HG02981 (cell line): ENCODE data around the gene MGLL.

Experiments
- ATAC-seq: cut with Tn5 transposase; IDR thresholded peaks from one replicate; pipeline ENCODE4 v1.9.1; 2021; ENCODE audit warnings: mild to moderate bottlenecking, moderate library complexity; ENCODE audit not compliant: unreplicated experiment

Gene MGLL

DNA sequence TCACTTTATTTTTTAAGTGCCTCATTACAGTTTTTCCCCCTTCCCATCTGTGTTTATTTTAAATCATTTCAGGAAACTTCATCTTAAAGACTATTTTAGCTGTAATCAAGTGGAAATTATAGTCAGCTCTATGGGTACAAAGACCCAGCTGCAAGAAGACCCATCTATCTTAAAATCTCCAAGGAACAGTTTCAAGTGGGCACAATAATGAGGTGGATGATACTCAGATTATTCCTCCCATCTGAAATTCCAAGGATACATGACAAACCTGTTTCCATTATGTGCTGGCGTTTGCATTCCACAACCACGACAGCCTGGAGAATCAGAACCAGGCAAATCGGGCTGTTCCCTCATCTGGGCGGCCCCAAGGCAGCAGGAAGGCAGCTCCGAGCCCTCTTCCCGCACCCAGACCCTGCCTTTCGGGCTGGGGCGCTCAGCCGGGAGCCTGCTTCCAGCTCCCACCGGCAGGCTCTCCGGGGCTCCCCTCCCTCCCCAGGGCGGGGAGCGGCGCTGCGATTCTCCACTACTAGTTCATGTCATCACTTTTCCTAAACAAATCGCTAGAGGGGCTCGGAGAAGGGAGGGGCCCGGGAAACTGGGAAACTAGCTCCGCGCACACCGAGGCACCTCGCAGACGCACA lies at the start of gene MGLL:
Gene MGLL (minus strand): TSS at position 475 of the 641 bp plus-strand sequence. CDS start 197 bp downstream, at position 278.
- ATAC-seq = no peak

DNA sequence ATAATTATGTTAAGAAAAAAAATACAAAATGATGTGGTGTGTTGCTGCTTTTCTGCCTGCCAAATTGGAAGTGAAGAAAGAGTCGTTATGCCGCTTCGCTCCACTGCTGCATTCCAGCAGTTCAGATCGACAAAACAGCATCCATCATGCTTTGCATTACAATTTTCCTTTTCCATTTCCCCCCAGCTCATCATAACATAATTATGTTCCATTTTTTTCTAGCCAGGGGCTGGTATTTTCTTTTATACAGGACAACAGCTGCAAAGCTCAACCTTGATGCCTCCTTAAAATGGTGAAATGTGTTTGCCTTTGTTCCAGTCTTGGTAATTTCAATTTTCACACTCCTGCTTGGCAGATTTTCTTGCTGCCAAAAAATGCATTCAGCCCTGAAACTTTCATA lies 47.8 kb upstream of the MGLL start:
- ATAC-seq = no peak

DNA sequence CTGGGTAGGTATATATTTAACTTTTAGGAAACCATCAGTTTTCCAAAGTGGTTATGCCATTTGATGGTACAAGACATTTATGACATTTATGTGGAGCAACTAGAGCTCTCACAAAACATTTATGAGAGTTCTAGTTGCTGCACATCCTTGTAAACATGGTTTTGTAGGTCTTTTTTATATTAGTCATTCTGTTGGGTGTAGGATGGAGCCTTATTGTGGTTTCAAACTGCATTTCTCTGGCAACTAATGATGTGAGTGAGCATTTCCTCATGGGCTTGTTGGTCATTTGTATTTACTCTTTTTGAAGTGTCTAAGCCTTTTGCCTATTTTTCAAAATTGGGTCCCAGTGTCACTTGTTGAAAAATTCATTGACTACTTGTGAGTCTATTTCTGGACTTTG lies 45.7 kb upstream of the MGLL start:
- ATAC-seq = no peak

DNA sequence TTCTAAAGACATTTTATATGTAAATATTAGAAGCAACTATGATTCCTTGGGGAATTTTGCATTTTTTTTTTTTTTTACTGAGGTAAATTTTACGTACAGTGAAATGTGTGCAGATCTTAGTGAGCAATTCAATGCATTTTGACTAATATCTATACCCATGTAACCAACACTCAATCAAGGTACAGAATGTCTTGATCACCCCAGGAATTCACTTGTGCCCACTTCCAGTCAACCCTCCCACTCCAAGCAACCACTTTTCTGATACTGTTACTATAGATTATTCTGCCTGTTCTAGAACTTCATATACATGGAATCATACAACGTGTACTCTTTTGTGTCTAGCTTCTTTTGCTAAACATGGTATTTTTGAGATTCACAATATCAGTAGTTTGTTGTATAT lies 45.1 kb upstream of the MGLL start:
- ATAC-seq = no peak

DNA sequence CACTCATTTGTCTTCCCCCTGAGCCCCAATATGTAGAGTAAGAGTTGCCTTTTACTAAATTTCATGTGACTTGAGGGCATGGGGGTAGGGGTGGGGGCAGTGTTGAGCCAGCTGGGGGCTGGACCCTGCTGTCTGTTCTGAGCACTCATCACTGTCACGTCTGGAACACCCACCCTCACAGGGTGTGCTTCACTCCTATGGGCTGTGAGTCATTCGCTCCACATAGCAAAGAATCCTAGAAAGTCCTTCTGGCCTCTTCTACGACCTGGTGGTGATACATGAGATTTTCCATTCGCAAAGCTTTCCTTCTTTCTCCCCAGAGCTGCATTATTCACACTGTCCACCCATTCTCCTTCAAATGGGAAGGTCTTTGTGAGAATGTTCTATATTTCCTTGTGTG lies 43.6 kb upstream of the MGLL start:
- no peak for ATAC-seq

DNA sequence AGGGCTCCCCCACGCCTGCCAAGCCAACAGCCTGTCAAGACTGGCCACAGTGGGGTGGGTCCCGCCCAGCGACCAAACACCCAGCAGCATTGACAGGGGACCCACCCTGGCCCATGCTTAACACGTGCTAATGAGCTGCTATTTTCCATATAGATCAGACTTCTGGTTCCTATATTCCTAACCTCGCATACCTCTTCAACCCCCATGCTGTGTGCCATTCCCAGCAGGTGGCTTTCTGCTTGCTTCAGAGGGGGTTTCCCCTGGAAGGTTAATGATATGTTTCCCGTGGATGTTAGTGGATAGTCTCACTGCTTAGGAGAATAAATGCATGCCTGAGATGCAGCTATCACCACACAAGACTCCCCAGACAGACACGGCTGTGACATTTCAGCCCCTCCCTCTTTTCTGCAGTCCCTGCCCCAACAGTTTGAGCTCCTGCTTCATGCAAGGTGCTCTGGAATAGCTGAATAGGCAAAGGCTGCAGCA lies 37.9 kb upstream of the MGLL start:
- ATAC-seq = no peak

DNA sequence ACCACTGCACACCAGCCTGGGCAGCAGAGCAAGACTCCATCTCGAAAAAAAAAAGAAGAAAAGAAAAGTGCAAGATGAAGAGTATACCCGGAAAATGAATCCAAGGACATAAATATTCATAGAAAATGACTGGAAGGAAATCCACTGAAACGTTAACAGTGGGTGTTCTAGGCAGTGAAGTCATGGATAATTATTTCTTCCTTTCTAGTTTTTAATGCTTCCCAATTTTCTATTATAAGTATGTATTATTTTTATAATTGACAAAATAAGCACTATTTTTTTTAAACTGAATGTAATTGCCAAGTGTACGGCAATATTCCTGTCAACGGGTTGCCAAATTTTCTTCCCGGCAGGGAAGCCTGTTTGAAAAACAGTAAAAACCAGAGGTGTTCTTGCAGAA lies 37.4 kb upstream of the MGLL start:
- no peak for ATAC-seq

DNA sequence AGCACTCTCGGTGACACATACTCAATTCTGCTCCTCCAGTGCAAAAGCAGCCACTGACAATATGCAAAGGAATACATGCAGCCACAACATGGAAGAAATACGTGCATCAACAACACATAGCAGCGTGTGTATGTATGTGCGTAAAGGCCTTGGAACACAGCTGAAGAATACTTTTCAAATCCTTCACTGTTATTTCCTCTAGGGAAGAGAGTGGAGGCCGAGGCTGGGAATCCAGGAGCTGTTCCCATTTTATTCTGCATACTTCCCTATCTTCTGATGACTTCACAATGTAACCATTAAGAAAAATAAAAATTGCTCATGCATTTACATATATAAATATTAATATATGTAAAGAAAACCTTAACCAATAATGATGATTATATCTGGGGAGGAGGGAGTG lies 36.6 kb upstream of the MGLL start:
- ATAC-seq = no peak

DNA sequence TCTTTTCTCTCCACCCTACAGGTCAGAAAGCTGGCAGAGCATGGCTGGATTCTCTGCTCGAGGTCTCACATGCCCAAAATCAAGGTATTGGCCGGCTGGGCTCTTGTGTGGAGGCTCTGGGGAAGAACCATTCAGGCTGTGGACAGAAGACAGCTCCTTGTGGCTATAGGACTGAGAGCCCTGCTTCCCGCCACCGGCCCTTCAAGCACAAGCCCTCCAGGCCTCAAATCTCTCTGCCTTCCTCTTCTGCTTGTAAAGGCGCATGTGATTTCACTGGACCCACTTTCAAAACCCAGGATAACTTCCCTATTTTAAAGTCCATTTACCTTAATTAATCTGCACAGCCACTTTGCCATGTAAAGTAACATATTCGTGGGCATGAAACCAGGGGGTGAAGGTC lies 36.2 kb upstream of the MGLL start:
- ATAC-seq = no peak

DNA sequence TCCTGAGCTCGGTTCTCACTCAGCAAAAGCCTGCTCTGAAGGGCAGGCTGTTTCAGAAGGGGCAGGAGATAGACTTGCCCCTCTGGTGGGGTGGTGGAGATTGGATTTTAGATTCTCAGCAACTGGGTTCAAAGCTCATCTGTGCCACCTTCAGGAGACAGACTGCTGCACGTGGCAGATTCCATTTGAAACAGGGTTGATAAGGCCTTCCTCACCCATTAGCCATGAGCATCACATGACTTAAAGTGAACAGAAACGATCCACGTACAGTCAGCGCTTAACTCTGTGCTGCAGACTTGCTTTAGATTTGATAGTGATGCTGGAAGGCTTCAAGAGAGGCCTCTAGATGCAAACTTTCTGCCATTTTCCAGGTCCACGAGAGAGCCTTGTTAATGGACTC lies 35.0 kb upstream of the MGLL start:
- no peak for ATAC-seq

DNA sequence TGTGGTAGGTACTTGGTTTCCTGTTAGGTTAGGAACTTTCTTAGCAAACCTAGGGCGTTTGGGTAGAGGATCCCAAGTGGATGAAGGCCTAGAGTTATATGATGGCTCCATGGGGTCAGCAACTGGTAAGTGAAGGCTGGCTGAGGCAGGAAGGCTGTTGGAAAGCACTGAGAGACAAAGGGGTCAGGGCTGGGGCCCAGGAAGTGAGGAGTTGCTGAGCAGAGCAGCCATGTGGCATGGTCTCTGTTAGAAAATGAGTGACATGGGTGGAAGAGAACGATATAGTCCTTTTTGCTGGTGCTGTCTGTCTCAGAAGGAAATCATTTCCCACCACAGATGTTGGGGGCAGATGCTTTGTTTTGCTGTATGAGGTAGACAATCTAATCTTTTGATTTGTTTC lies 34.5 kb upstream of the MGLL start:
- ATAC-seq = no peak

DNA sequence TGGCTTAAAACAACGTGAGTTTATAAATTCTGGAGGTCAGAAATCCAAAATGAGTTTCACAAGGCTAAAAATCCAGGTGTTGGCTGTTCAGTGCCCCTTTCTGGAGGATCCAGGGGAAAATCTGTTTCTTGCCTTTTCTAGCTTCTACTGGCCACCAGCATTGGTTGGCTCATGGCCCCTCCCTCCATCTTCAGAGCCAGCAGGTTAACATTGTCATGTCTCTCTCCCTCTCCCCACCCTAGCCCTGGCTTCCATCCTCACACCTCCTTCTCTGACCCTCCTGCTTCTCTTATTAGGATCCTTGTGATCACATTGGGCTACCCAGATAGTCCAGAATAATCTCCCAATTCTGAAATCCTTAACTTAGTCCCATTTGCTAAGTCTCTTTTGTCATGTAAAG lies 32.9 kb upstream of the MGLL start:
- no peak for ATAC-seq

DNA sequence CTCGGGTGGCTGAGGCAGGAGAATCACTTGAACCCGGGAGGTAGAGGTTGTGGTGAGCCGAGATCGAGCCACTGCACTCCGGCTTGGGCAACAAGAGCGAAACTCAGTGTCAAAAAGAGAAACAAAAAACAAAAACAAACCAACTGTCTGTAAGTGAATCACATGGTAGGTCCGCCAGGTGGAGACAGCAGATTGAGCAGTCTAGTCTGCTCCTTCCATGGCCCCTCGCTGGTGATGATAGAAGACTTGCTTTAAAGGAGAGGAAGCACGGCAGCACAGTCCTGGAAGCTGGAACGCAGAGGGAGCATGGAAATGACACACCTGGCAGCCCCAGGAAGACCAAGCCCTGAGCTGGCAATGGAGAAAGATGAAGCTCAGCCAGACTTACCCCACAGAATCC lies 31.4 kb upstream of the MGLL start:
- ATAC-seq = no peak

DNA sequence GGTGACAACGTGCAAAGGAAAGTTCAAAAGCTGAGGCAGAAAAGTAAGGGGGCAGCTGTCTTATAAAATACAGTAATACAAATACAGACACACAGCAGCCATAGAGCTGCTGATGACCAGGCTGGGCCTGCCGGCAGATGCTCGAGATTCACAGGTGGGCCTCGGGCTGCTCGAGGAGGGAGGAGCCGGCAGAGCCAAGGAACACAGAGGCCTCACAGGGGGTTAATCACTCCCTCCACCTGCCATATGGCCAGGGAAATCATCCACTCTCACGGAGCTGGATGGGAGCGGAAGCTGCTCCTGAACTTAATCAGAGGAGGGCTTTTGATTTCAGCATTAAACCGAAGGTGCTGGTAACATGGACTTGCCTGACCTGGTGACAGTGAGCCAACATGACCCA lies 29.6 kb upstream of the MGLL start:
- ATAC-seq = no peak

DNA sequence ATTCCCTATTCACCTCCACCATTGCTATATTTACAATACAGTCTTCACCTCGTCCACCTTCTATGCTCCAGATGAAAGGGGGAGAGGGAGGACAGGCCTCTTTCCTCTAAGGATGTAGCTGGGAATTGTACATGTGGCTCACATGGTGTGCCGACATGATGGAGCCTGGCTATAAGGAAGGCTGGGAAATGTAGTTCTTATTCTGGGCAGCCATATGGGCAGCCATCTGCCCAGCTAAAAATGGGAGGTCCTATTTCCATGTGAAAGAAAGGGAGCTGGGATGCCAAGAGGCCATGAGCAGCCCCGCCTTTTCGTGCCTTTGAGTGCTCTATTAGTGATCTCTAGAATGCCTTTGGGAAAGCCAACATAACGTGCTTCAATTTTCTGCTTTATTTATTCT lies 27.1 kb upstream of the MGLL start:
- no peak for ATAC-seq

DNA sequence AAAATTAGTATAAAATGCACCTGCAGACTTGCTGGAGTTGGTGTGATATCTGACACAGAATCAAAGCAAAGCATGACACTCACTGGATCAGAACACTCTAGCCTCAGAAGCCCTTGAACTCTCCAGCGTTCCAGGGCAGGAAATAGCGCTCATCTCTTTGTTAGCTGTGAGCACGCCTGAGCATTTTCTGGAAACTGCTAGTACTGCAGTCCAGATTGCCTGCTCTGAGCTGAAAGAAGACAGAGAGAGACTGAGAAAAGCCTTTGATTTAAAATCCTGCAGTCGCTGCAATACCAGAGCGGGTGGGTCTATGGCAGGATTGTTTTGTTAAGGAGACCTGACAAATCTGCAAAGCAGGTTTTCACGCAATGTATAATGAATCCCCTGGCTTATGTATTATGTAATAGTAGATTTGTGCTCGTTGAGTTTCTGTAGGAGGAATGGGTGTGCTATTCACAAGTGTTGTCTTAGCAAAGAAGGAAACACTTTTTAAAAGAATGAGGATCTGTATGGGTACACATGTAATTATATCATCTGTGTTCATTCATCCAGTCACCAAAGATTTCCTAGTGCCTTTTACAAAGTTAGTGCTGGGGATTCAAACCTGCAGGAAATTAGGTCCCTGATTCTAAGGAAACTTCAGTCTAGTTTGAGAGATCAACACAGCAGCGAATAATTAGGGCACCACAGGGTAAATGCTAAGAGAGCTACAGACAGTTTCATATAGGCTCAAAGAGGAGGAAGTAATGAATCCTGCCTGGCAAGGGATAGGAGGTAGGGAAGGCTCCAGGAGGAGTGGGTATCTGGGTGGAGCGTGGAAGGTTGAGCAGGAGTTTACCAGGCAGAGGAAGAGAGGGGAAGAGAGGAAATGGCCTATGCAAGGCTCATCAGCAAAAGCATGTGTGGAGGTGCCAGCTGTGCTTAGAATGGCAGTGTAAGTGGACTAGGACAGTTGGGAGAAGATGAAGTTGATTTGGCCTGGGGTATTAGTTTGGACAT lies 26.1 kb upstream of the MGLL start:
- ATAC-seq = no peak

DNA sequence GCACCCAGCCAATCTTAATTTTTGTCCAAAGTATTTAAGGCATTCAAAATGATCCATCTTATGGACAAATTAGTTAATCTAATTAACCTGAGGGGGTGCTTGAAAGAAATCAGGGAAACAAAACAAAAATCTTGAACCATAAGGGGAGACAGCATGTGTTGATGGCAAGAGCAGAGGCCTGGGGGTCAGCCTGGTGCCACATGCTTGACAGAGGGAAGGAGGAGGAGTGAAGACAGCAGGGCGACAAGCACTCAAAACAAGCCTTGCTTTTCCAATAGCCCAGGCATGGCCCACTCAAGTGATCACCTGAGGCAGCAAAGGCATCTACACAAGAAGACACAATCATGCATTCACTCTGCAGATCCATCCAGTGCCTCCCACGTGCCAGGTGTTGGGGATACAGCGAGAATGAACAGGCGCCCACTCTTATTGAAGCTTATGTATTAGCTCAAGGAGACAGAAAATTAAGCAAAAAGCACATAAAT lies 25.0 kb upstream of the MGLL start:
- no peak for ATAC-seq

DNA sequence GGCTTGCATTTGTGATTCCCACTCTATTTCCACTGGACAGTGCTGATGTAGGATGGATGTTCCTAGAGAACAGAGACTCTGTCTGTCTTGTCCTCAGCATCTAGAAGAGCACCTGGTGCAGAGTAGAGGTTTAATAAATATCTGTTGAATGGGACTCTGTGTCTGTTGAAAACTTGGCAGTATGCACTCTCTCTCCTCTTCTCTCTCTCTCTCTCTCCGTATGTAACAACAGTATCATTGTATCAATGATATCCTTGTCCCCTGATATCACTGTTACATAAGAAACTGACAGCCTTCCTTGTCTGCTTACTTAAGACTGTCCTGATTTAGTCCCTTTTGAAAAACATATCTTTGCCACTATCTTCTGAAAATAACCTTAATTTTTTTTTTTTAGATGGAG lies 24.3 kb upstream of the MGLL start:
- no peak for ATAC-seq

DNA sequence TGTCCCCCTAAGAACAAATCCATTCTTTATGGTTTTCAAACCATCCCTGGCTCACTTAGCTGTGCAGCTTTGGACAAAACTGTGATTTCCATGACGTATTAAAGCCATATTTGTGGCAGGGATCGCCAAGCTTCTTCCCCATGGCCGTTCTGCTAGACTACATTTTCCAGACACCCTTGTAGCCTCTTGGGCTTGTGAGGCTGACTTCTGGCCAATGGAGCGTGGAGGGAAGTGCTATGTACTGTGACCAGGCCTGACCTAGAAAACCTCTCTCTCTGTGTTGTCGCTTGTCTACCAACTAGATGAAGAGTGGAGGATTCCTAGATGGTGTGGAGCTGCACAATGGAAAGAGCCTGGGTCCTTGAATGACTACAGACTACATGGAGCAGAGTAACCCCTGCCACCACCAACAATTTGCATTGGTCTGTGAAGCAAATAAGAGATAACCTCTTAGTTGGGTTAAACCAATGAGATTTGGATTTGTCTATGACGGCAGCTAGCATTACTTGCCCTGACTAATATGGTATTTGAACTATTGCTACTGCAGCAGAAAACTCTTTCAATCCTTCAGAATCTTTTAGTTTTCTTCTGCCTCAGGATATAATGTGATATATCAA lies 22.1 kb upstream of the MGLL start:
- ATAC-seq = no peak

DNA sequence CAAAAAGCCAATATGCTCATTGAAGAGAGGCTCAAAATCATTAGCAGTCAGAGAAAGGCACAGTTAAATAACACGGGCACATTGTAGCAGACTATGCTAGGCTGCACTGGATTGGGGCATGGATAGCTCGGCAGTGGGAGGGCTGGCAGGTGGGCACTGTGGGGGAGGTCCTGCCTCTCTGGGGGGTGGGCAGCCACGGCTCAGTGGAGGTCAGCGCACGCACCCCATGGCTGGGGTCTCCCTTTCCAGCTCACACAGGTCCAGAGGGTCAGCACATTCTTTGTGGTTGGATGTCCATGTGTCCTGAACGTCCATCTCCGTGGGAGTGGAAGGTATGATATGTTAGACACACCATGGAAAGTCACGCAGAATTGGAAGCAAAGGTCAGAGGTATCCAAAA lies 18.4 kb upstream of the MGLL start:
- ATAC-seq = no peak

DNA sequence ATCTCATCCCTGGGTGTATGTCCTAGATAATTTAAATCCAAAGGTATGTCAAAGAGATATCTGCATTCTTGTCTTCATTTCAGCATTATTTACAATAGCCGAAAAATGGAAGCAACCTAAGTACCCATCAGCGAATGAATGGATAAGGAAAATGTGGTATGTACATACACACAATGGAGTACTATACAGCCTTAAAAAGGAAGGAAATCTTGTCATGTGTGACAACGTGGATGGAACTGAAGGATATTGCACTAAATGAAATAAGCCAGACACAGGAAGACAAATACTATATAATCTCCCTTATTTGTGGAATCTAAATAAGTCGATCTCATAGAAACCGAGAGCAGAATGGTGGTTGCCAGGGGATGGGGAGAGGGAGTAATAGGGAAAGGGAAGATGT lies 16.8 kb upstream of the MGLL start:
- no peak for ATAC-seq
